ENCODE results near the gene CCDC28B. TPM values are rescaled to one million over a fixed set of nuclear protein-coding genes. Genes with fewer than 3 reads are reported as not detected.

CCDC28B gene
- total RNA-seq, 2 experiments from 2014 or later = 28.3 to 53.4 TPM

GRCh38 chr1:32239337-32239736, 38.9 kb downstream of the CCDC28B start:
- Histone ChIP-seq H3K4me1 (ENCODE audit: insufficient read depth, low read length, poor library complexity, severe bottlenecking) (peaks cover 35% of the 10 kb centered on the region), H4K20me1 (ENCODE audit: insufficient read depth, low read length) (no peaks in the 10 kb centered on the region), H3K36me3 (ENCODE audit: insufficient read depth, low read length) (peaks cover 7% of the 10 kb centered on the region; the same call in 1 of the 2 replicates), H2AFZ (ENCODE audit: low read length) (no peak overlapping the region), H3K4me2 (ENCODE audit: low read length) (no peak overlapping the region), H3K9me2 (ENCODE audit: insufficient read depth, low read length) (no peaks in the 10 kb centered on the region), H3K4me3 (ENCODE audit: low read depth, low read length, poor library complexity, severe bottlenecking) (no peak overlapping the region), H3K9me3 (ENCODE audit: low read length) (no peaks in the 10 kb centered on the region), H3K79me2 (ENCODE audit: insufficient read depth, low read depth, low read length) (no peaks in the 10 kb centered on the region), H3K27ac (ENCODE audit: low read depth, low read length, poor library complexity, severe bottlenecking) (no peak overlapping the region)
- TF ChIP-seq EZH2phosphoT487 (IDR thresholded peaks at IDR 0.05; ENCODE audit: borderline replicate concordance, low read depth, low read length) = no peak
- peak; percentile 31; the same call in 1 of the 2 replicates for TF ChIP-seq CTCF (conservative IDR thresholded peaks at IDR 0.05; ENCODE audit: low read length)
- ChIA-PET POLR2A (interaction anchor here (2.0 kb wide), 1 partner anchor 12 kb away, joined by 4 read pairs; the partner anchor contains the start of gene LCK), CTCF (ENCODE audit: unreplicated experiment) (interaction anchor here (0.6 kb wide), 1 partner anchor 17 kb away, joined by 3 read pairs; no protein-coding TSS in a partner anchor)
- intact Hi-C loops (cut with micrococcal nuclease; ENCODE audit: unreplicated experiment) = no loop called here
- no peak for DNase-seq (ENCODE audit: low spot score)
- no TSS peak for BruUV-seq (replicated peaks)

GRCh38 chr1:32239790-32240139, 39.4 kb downstream of the CCDC28B start:
- Histone ChIP-seq H3K4me3 (ENCODE audit: low read depth, low read length, poor library complexity, severe bottlenecking) (no peak overlapping the region), H3K4me2 (ENCODE audit: low read length) (peak overlapping the region; percentile 74)
- CTCF ChIA-PET (ENCODE audit: unreplicated experiment) = no interaction called here

More at GRCh38 chr1:32239790-32240139, 39.4 kb downstream of the CCDC28B start:
- Histone ChIP-seq H3K9me3 (ENCODE audit: low read length) (no peaks in the 10 kb centered on the region), H3K79me2 (ENCODE audit: insufficient read depth, low read depth, low read length) (no peaks in the 10 kb centered on the region), H3K9me2 (ENCODE audit: insufficient read depth, low read length) (no peaks in the 10 kb centered on the region), H2AFZ (ENCODE audit: low read length) (peak overlapping the region; percentile 86; the same call in 1 of the 2 replicates), H4K20me1 (ENCODE audit: insufficient read depth, low read length) (no peaks in the 10 kb centered on the region), H3K4me1 (ENCODE audit: insufficient read depth, low read length, poor library complexity, severe bottlenecking) (peaks cover 35% of the 10 kb centered on the region), H3K36me3 (ENCODE audit: insufficient read depth, low read length) (peaks cover 4% of the 10 kb centered on the region; the same call in 1 of the 2 replicates), H3K27ac (ENCODE audit: low read depth, low read length, poor library complexity, severe bottlenecking) (no peak overlapping the region)
- TF ChIP-seq CTCF (conservative IDR thresholded peaks at IDR 0.05; ENCODE audit: low read length) (no peak), EZH2phosphoT487 (IDR thresholded peaks at IDR 0.05; ENCODE audit: borderline replicate concordance, low read depth, low read length) (no peak)
- POLR2A ChIA-PET = interaction anchor here (0.9 to 2.0 kb wide), 2 partner anchors 11 to 16 kb away, joined by 4 to 7 read pairs; partner anchors contain the start of gene LCK
- no peak for DNase-seq (ENCODE audit: low spot score)
- BruUV-seq (replicated peaks) = no TSS peak
- intact Hi-C loops (cut with micrococcal nuclease; ENCODE audit: unreplicated experiment) = no loop called here
